ENCODE results near the gene PBX1. TPM values are rescaled to one million over a fixed set of nuclear protein-coding genes. Genes with fewer than 3 reads are reported as not detected.

The PBX1 gene
- total RNA-seq, 2 experiments from 2014 or later = 0.18 to 0.37 TPM

DNA sequence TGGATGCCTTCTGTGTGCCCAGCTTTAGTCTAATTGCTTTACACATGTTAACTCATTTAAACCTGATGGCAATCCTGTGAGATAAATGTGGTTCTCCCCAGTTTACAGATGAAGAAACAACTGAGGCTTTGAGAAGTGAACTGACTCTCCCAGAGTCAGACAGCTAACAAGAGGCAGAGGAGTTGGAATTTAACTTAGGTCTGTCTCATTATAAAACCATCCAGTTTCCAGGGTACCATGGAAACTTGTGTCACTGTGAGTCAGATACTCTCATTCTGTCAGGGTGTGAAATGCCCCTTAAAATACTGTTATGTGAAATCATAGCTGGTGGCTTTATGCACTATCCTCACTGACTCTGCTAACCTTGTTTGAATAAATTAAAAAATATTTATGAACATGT, 206.6 kb downstream of the PBX1 start:
- POLR2A ChIA-PET = no interaction called here
- peak; percentile 26 for ATAC-seq
- Mint-ChIP-seq H3K4me1 (no peaks in the 10 kb centered on the region), H3K36me3 (ENCODE audit: low read depth) (no peaks in the 10 kb centered on the region), H3K27ac (no peak overlapping the region), H3K27me3 (no peaks in the 10 kb centered on the region), H3K9me3 (ENCODE audit: low read depth) (no peaks in the 10 kb centered on the region), H3K4me3 (no peak overlapping the region)
- intact Hi-C loops (cut with DNase I, micrococcal nuclease) = no loop called here
- DNase-seq = no peak
- CTCF ChIA-PET = no interaction called here

DNA sequence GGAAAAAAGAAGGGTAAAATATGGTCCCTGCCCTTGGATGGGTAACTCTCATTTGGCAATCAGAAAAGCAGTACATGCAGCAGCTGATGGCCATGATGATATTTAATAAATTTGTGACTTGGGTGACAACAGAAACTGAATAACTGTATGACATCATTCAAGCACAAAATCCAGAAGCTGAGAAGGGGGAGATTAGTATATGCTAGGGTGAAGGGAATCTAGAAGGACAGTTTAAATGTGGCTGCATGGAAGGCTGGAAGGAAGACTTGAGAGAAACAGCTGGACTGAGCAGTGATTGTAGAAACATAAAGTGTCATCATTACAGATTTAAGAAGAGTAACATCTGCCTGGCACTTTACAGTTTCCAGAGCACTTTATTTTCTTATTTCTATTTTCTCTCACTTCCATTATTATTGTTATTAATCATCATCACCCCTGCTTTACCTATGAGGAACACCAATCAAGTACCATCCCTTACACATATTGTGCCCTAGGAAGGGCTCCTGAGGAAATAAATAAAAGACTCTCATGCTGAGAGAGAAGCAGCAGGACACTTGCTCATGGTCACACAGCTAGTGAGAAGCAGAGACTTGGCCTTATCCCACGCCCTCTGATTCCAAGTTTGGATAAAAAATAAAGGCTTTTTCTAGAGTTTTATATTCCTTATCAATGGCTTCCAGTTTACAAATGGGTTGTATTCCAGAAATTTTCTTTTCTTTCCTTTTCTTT, 207.2 kb downstream of the PBX1 start:
- no peak for ATAC-seq
- Mint-ChIP-seq H3K36me3 (ENCODE audit: low read depth) (no peaks in the 10 kb centered on the region), H3K27ac (no peak overlapping the region), H3K4me1 (no peaks in the 10 kb centered on the region), H3K27me3 (no peaks in the 10 kb centered on the region), H3K4me3 (no peak overlapping the region), H3K9me3 (ENCODE audit: low read depth) (no peaks in the 10 kb centered on the region)
- ChIA-PET CTCF (interaction anchor here (0.7 kb wide), 1 partner anchor 67 kb away, joined by 3 read pairs; no protein-coding TSS in a partner anchor), POLR2A (no interaction called here)
- DNase-seq = no peak
- intact Hi-C loops (cut with DNase I, micrococcal nuclease) = no loop called here

DNA sequence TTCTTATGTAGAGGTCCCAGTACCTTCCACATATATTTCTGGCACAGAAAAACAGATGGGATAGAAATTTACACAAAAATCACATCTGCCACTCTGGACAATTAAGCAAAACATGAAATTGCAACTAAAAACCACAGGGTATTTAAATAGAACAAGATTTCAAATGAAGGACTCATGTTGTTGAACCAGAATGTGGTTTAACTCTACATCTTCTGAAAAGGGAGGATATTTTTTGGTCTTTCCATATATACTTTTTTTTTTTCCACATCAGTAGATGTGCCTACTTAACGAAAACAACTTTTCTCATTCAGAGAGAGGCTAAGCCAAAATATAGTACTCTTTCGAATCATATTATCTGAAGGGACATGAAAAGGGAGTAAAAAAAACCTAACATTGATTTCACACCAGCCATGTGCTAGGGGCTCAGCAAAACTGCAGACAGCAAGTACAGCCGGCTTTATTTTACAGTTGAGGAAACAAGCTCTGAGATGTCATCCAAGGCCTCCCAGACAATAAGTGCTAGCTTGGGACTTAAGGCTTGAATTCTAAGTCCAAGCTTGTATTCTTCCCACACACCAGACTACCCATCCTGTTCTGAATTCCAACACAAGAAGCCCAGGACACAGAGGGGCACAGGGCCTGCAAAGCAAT, 208.9 kb downstream of the PBX1 start:
- Mint-ChIP-seq H3K9me3 (ENCODE audit: low read depth) (no peaks in the 10 kb centered on the region), H3K4me1 (no peaks in the 10 kb centered on the region), H3K4me3 (no peak overlapping the region), H3K27ac (no peak overlapping the region), H3K27me3 (no peaks in the 10 kb centered on the region), H3K36me3 (ENCODE audit: low read depth) (no peaks in the 10 kb centered on the region)
- ChIA-PET CTCF (no interaction called here), POLR2A (no interaction called here)
- DNase-seq = no peak
- intact Hi-C loops (cut with DNase I, micrococcal nuclease) = no loop called here
- ATAC-seq = no peak

DNA sequence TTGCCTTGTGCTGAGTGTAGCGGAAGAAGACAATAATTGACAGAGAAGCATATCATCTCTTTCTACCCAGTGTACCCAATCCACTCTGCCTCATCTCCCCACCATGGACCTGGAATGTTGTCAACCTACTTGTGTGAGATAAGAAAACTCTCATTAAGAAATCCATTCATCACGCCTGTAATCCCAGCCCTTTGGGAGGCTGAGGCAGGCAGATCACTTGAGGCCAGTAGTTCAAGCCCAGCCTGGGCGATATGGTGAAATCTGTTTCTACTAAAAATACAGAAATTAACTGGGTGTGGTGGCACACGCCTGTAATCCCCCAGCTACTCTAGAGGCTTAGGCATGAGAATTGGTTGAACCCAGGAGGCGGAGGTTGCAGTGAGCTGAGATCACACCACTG, 209.6 kb downstream of the PBX1 start:
- no peak overlapping the region for H3K4me3 Mint-ChIP-seq
- intact Hi-C loops (cut with DNase I, micrococcal nuclease) = no loop called here
- POLR2A ChIA-PET = no interaction called here
- DNase-seq = no peak
- no peaks in the 10 kb centered on the region for H3K4me1 Mint-ChIP-seq
- H3K27me3 Mint-ChIP-seq = no peaks in the 10 kb centered on the region
- no peaks in the 10 kb centered on the region for H3K9me3 Mint-ChIP-seq (ENCODE audit: low read depth)
- H3K36me3 Mint-ChIP-seq (ENCODE audit: low read depth) = no peaks in the 10 kb centered on the region
- CTCF ChIA-PET = no interaction called here
- ATAC-seq = no peak
- H3K27ac Mint-ChIP-seq = no peak overlapping the region

DNA sequence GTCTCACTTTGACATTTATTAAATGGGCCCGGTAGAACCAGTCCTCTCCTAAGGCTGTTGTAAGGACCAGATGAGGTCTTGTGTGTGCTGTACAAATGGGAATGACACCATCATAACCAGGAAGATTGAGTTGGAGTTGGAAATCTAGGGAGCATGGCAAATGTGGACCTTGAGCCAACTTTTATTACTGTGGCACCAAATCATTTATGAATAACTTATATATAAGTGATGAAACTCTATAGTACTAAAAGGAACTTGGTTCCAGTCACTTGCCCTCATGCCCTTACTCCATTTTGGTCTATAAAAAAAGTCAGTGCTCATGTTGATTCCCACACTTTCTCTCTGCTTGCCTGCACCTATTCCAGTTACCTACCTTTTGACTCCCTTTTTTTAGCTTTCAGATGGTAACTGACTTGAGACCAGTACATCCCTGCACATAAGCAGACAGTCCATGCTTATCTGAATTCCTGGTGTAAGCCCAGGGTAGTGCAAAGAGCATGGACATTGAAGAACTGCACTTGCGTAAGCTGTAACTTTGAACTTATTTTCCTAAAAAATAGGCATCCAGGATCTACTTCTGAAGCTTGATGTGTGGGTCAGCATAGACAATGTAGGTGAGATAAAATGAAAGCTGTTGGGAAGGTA, 210.6 kb downstream of the PBX1 start:
- POLR2A ChIA-PET = no interaction called here
- no peak overlapping the region for H3K4me3 Mint-ChIP-seq
- CTCF ChIA-PET = no interaction called here

DNA sequence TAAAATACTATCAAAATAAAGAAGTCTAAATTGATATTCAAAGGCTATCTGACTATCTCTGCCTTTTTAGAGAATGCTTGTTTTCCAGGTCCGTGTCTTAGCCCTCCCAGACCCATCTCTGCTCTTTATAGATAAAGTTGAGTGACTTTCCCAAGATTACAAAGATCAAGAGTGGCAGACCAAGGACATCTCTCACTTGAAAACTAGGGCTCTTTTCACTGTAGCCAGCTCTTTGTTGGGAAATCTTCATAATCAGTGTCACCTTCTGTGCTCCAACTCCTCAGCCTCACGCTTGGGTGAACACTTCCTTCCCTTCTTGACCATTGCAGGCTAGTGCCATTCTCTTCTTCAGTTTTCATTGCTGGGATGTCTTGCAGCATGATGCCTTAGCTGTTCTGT, 211.1 kb downstream of the PBX1 start:
- Mint-ChIP-seq H3K4me3 (no peak overlapping the region), H3K4me1 (no peaks in the 10 kb centered on the region), H3K36me3 (ENCODE audit: low read depth) (no peaks in the 10 kb centered on the region), H3K27ac (no peak overlapping the region), H3K27me3 (peaks cover 2% of the 10 kb centered on the region), H3K9me3 (ENCODE audit: low read depth) (no peaks in the 10 kb centered on the region)
- CTCF ChIA-PET = no interaction called here
- POLR2A ChIA-PET = no interaction called here
- ATAC-seq = no peak
- intact Hi-C loops (cut with DNase I, micrococcal nuclease) = no loop called here
- DNase-seq = no peak

More for the DNA sequence above, 210.6 kb downstream of the PBX1 start:
- Mint-ChIP-seq H3K36me3 (ENCODE audit: low read depth) (no peaks in the 10 kb centered on the region), H3K4me1 (no peaks in the 10 kb centered on the region), H3K9me3 (ENCODE audit: low read depth) (no peaks in the 10 kb centered on the region), H3K27me3 (peaks cover under 1% of the 10 kb centered on the region), H3K27ac (no peak overlapping the region)
- ATAC-seq (no peak), DNase-seq (no peak)
- intact Hi-C loops (cut with DNase I, micrococcal nuclease) = no loop called here

DNA sequence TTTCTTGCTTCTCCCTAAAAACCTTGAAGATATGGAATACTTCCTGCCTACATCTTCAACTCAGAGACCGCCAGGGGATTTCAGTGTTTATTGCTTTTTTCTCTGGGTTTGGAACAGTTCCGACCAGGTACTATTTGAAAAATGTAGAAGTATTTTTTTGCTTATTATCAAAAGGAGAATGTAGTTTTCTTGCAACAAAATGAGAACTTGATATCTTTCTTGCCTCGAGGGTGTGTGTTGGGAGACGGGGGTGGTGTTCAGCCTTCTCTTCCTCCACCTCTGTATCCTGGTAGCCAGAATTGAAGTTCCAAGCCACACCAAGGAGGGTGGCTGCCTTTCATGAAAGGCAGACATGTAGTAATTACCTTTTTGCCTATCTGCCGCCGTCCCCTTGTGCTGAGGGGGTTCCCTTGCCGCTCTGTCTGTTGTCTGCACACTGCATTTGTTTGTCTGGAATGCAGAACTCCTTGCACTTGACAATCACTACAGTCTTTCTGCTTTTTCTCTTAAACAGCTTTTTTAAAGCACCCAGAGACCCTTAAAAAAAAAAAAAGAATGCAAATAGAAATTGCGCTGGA, 212.1 kb downstream of the PBX1 start:
- ATAC-seq = no peak
- Mint-ChIP-seq H3K9me3 (ENCODE audit: low read depth) (no peaks in the 10 kb centered on the region), H3K27me3 (peaks cover 2% of the 10 kb centered on the region), H3K27ac (no peak overlapping the region), H3K36me3 (ENCODE audit: low read depth) (no peaks in the 10 kb centered on the region), H3K4me3 (no peak overlapping the region), H3K4me1 (no peaks in the 10 kb centered on the region)
- CTCF ChIA-PET = no interaction called here
- intact Hi-C loops (cut with DNase I, micrococcal nuclease) = no loop called here
- no peak for DNase-seq
- POLR2A ChIA-PET = no interaction called here

DNA sequence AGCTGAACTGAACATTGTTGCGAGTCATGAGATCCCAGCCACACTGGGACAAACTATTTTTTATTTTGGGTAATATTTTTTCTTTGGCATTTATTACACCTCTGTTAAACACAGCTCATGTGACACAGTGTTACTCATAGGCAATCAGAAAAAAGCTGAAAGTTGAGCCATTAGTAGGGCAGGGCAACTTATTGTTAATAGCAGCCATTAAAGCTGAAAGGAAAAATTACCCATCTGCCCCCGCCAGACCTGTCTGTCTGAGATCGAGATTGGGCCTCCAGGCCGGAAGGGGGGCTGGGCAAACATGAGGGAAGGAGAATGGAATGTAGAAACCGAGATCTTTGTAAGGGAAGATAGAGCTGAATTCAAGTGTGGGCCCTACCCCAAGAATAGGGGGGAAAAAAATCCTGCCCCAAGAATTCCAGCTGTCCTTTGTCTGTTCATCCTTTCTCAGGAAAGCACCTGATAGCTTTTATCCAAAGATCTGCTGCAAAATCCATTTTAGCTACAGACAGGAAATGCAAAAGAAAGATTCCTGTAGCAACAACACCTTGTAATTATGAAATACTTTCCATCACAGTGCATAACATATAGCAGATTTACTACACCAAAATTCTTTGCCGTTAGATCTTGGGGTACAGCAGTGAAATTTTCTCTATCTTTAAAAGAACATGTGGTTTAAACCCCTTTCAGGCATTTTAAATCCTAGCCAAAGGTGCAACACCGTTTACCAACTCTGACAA, 212.8 kb downstream of the PBX1 start:
- intact Hi-C loops (cut with DNase I, micrococcal nuclease) = no loop called here
- Mint-ChIP-seq H3K36me3 (ENCODE audit: low read depth) (no peaks in the 10 kb centered on the region), H3K9me3 (ENCODE audit: low read depth) (no peaks in the 10 kb centered on the region), H3K27me3 (peaks cover 2% of the 10 kb centered on the region), H3K4me3 (no peak overlapping the region), H3K27ac (no peak overlapping the region), H3K4me1 (no peaks in the 10 kb centered on the region)
- POLR2A ChIA-PET = no interaction called here
- DNase-seq (no peak), ATAC-seq (no peak)
- CTCF ChIA-PET = no interaction called here

DNA sequence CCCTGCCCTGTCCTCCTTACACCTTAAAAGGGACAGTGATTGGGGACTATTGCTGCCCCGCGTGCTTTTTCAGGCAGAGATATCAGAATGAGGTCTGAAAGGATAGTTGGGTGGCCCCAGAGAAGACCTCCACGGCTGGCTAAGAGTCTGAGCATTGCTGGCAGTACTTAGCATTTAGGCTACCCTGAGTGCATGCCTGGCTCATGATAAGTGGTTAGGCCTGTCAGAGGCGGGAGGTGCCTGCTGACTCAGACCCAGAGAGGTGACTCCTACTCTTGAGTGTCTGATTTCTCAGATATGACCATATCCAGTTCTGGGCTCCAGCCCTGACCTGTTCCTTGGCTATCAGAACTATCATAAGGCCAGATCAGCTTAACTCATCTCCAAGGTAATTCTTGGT, 213.7 kb downstream of the PBX1 start:
- peak; percentile 71 for ATAC-seq
- Mint-ChIP-seq H3K36me3 (ENCODE audit: low read depth) (no peaks in the 10 kb centered on the region), H3K27me3 (peaks cover 2% of the 10 kb centered on the region), H3K4me1 (no peaks in the 10 kb centered on the region), H3K27ac (no peak overlapping the region), H3K9me3 (ENCODE audit: low read depth) (no peaks in the 10 kb centered on the region), H3K4me3 (no peak overlapping the region)
- ChIA-PET POLR2A (no interaction called here), CTCF (no interaction called here)
- peak; percentile 28 for DNase-seq
- intact Hi-C loops (cut with DNase I, micrococcal nuclease) = no loop called here

DNA sequence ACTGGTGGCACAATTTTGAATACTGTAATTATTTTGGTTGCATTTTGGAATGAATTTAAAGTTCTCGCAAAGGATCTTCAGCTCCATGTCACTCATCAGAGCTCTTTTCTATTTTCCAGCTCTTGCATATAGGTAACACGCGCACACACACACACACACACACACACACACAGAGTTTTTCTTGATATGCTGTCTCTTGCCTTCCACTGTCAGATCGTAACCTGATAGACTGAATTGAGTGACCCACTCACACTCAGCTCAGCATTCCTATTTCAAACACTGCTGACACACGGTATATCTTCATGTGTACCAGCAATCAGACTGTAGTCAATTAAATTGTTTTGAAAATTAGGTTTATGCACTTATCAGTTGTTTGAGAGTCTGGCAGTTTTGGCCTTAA, 214.1 kb downstream of the PBX1 start:
- no peak for DNase-seq
- intact Hi-C loops (cut with DNase I, micrococcal nuclease) = no loop called here
- H3K4me3 Mint-ChIP-seq = no peak overlapping the region
- H3K36me3 Mint-ChIP-seq (ENCODE audit: low read depth) = no peaks in the 10 kb centered on the region
- ChIA-PET CTCF (no interaction called here), POLR2A (no interaction called here)
- H3K27me3 Mint-ChIP-seq = peaks cover 2% of the 10 kb centered on the region
- H3K4me1 Mint-ChIP-seq = no peaks in the 10 kb centered on the region
- no peak for ATAC-seq
- no peak overlapping the region for H3K27ac Mint-ChIP-seq
- no peaks in the 10 kb centered on the region for H3K9me3 Mint-ChIP-seq (ENCODE audit: low read depth)

DNA sequence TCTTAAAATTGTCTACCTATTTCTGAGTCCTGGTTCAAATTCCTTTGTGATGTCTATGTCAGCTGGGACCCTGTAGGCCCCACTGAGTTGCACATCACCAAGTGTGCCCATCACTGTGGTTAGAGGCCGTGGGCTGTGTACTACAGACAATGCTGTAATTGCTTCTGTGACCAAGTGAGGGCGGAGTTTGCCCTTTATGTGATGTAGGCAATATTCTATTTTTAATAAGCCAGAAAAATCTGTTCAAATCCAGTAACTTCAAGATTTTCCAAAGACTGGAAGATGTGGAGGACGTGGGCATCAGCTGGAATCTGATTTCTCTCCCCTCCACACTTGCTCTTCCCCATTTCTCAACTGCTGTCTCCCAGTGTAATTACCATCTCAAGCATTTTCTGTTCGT, 215.4 kb downstream of the PBX1 start:
- ChIA-PET CTCF (no interaction called here), POLR2A (no interaction called here)
- intact Hi-C loops (cut with DNase I, micrococcal nuclease) = no loop called here
- H3K27me3 Mint-ChIP-seq = peaks cover 2% of the 10 kb centered on the region
- no peaks in the 10 kb centered on the region for H3K36me3 Mint-ChIP-seq (ENCODE audit: low read depth)
- DNase-seq (no peak), ATAC-seq (no peak)
- no peaks in the 10 kb centered on the region for H3K9me3 Mint-ChIP-seq (ENCODE audit: low read depth)
- H3K4me3 Mint-ChIP-seq = no peak overlapping the region
- no peak overlapping the region for H3K27ac Mint-ChIP-seq
- H3K4me1 Mint-ChIP-seq = no peaks in the 10 kb centered on the region

All from activated CD4-positive, alpha-beta T cell treated with anti-CD3 and anti-CD28 coated beads for 36 hours (primary cell).